Karpas-422 (cell line): ENCODE data around the gene NADK. TPM values are rescaled to one million over a fixed set of nuclear protein-coding genes. Genes with fewer than 3 reads are reported as not detected.
A peak's percentile ranks its signal among the peaks of the same experiment; 100 is the strongest.

Experiments
- DNase-seq: peaks from one replicate; pipeline ENCODE4 v3.0.0-alpha.2; 2015
- H2AFZ ChIP-seq: fragments of 200-600 bp; sonication (generic); 2 replicates; pipeline ENCODE4 v1.6.1; 2014; ENCODE audit warnings: antibody characterized with exemption, low read length, mixed read lengths
- H3K27ac ChIP-seq: fragments of 200-600 bp; sonication (generic); 2 replicates; pipeline ENCODE4 v1.5.1; 2014; ENCODE audit warnings: mild to moderate bottlenecking, low read length, moderate library complexity
- H3K27me3 ChIP-seq: fragments of 200-600 bp; sonication (generic); 2 replicates; pipeline ENCODE4 v1.6.1; 2014; ENCODE audit warnings: low read length, mixed read lengths
- H3K36me3 ChIP-seq: fragments of 200-600 bp; sonication (generic); 2 replicates; pipeline ENCODE4 v1.6.1; 2014; ENCODE audit warnings: low read length, mixed read lengths; ENCODE audit not compliant: insufficient read depth
- H3K4me1 ChIP-seq: fragments of 200-600 bp; sonication (generic); 2 replicates; pipeline ENCODE4 v1.6.1; 2014; ENCODE audit warnings: mild to moderate bottlenecking, low read length, mixed read lengths
- H3K4me2 ChIP-seq: fragments of 200-600 bp; sonication (generic); 2 replicates; pipeline ENCODE4 v1.6.1; 2014; ENCODE audit warnings: low read length, low read depth, mild to moderate bottlenecking; ENCODE audit not compliant: poor library complexity, severe bottlenecking
- H3K4me3 ChIP-seq: fragments of 200-600 bp; sonication (generic); 2 replicates; pipeline ENCODE4 v1.5.1; 2014; ENCODE audit warnings: mild to moderate bottlenecking, antibody characterized with exemption, low read length, mixed read lengths
- H3K79me2 ChIP-seq: fragments of 200-600 bp; sonication (generic); 2 replicates; pipeline ENCODE4 v1.6.1; 2014; ENCODE audit warnings: mild to moderate bottlenecking, low read length, mixed read lengths
- H3K9ac ChIP-seq: fragments of 200-600 bp; sonication (generic); 2 replicates; pipeline ENCODE4 v1.6.0; 2014; ENCODE audit warnings: low read length
- H3K9me2 ChIP-seq: fragments of 200-600 bp; sonication (generic), shearing (Covaris generic); replicated peaks from 2 replicates; pipeline ENCODE4 v1.6.0; 2014; ENCODE audit warnings: mild to moderate bottlenecking, low read length, moderate library complexity; ENCODE audit not compliant: insufficient read depth
- H3K9me3 ChIP-seq: fragments of 300-700, 200-600 bp; sonication (generic); 2 replicates; pipeline ENCODE4 v1.6.1; 2014; ENCODE audit warnings: low read length, mixed read lengths
- H4K20me1 ChIP-seq: fragments of 200-600 bp; sonication (generic); 2 replicates; pipeline ENCODE4 v1.6.1; 2014; ENCODE audit warnings: mild to moderate bottlenecking, antibody characterized with exemption, low read length, low read depth; ENCODE audit not compliant: insufficient read depth
- total RNA-seq: library from RNA; depleted of rRNA; stranded (reverse); fragments of >200 nt; shearing (Covaris generic); gene quantifications from 2 replicates; pipeline ENCODE4 v1.2.3, GENCODE V29; 2014; ENCODE audit warnings: low replicate concordance; rRNA removed

The NADK gene, protein sequence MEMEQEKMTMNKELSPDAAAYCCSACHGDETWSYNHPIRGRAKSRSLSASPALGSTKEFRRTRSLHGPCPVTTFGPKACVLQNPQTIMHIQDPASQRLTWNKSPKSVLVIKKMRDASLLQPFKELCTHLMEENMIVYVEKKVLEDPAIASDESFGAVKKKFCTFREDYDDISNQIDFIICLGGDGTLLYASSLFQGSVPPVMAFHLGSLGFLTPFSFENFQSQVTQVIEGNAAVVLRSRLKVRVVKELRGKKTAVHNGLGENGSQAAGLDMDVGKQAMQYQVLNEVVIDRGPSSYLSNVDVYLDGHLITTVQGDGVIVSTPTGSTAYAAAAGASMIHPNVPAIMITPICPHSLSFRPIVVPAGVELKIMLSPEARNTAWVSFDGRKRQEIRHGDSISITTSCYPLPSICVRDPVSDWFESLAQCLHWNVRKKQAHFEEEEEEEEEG
- total RNA-seq = 44.3 and 80.3 TPM in 2 replicates

DNA sequence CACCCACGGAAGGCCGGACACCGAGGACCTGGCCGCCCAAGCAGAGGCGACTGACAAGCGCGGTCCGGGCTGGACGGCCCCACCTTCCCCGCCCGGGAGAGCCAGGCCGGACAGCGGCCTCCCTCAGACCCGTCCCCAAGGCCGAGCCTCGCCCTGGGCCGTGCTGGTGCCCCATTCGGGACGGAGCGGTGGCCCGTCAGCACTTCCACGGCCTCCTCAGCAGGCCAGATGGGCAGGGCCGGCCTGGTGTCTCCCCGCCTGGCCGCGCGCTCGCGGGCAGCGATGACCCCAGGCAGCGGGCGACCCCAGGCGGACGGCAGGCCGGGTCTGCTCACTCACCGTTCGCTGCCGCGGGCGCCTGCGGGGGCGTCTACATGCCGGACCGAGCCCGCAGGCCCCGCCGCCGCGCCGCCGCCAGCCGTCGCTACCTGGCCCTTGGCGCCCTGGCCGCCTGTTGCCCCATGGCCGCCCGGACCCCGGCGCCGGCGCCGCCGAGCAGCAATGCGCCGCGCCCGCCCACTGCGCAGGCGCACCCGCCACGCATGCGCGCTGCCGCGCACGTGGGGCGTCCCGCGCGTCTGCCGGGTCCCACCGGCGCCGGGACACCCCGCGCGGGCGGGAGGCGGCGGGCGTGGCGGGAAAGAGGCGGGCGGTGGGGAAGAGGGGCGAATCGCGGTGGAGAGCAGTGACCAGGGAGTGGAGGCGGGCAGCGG, at the start of gene NADK:
TSS of gene NADK (minus strand) at position 521 of the 713 bp plus-strand sequence. CDS start 13,064 bp downstream, outside the sequence.
- H3K4me1 ChIP-seq = peaks cover 67% of the 10 kb centered on the region
- peak within 1 kb of the TSS; percentile 81 for H3K4me2 ChIP-seq
- H3K9ac ChIP-seq = peak within 1 kb of the TSS; percentile 100
- H3K9me3 ChIP-seq = no peaks in the 10 kb centered on the region
- H3K36me3 ChIP-seq = peaks cover 32% of the 10 kb centered on the region
- H3K9me2 ChIP-seq = no peaks in the 10 kb centered on the region
- peak within 1 kb of the TSS; percentile 97 for H3K4me3 ChIP-seq
- H3K79me2 ChIP-seq = peaks cover 49% of the 10 kb centered on the region
- peaks cover 18% of the 10 kb centered on the region; the same call in 1 of the 2 replicates for H4K20me1 ChIP-seq
- DNase-seq = peak; percentile 90
- H2AFZ ChIP-seq = no peak within 1 kb of the TSS
- no peaks in the 10 kb centered on the region for H3K27me3 ChIP-seq
- peak within 1 kb of the TSS; percentile 98 for H3K27ac ChIP-seq

DNA sequence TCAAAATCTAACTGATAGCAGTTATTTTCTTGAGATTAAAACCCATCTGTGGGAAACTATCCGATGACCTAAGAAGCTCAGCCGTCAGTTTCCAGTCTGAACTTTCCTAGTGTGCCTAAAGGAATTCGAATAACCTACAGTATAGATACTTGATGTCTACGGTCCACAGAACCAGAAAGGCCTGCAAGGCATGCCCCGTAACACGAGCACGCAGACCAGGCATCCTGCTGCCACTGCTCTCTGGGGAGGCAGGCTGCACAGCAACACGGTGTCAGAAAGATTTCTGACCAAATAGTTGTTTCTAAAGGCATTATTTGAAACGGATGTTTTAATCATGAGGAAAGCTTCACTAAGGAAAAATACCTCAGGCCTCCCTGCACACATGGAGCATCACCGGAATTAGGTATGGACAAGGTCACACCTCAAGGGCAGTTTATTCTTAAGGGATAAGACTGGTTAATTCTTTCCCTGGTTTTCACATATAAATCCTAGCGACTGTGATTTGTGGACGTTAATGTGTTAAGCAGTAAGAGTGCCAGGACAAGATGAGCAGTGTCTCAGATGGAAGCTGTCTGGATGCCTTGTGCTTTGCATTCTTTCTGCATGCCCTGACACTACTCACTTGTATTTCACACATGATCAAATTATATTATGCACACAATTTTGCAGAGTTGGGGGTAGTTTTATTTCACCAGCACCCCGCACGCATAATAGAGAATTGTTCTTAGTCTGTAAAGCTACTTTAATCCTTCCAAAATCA, 49.0 kb upstream of the NADK start:
- no peaks in the 10 kb centered on the region for H3K27me3 ChIP-seq
- H4K20me1 ChIP-seq = peaks cover 7% of the 10 kb centered on the region
- peak overlapping the region; percentile 98 for H3K27ac ChIP-seq
- peak overlapping the region; percentile 39 for H3K4me2 ChIP-seq
- H2AFZ ChIP-seq = no peak overlapping the region
- peaks cover 47% of the 10 kb centered on the region for H3K36me3 ChIP-seq
- H3K9me3 ChIP-seq = no peaks in the 10 kb centered on the region
- H3K9ac ChIP-seq = peak overlapping the region; percentile 44
- H3K79me2 ChIP-seq = peaks cover 93% of the 10 kb centered on the region
- H3K4me3 ChIP-seq = no peak overlapping the region
- H3K4me1 ChIP-seq = peaks cover 87% of the 10 kb centered on the region
- H3K9me2 ChIP-seq = no peaks in the 10 kb centered on the region
- DNase-seq = no peak

DNA sequence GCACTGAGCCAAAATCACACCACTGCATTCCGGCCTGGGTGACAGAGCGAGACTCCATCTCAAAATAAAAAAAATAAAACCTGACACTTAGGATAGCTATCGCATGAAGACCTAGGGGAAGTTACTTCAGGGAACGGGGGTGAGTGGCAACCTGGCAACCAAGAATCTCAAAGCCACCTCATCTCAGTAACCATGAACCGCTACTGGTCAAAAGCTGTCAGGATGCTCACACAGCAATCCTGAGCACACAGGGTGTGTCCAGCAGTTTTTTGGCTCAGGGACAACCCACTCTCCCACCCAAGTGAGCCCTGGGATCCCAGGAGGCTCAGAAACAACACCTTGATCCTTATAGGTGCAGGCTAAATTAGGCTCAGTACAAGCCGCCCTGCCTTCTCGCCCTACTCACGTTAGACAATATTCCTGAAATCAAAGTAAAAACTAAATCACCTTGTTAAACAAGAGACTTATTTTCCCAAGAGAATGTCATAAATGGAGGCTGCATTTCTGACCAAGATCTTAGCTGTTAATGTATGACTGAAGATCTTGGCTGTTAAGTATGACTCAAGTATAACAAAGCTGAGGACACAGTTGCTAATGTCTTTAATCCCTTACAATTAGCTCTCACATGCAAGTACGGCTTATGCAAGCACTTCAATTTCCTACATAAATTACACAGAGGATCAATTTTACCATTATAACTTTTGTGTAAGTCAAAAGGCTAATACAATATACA, 48.3 kb upstream of the NADK start:
- peak overlapping the region; percentile 44 for H3K9ac ChIP-seq
- no peaks in the 10 kb centered on the region for H3K9me2 ChIP-seq
- H4K20me1 ChIP-seq = peaks cover 7% of the 10 kb centered on the region
- no peaks in the 10 kb centered on the region for H3K27me3 ChIP-seq
- H3K36me3 ChIP-seq = peaks cover 44% of the 10 kb centered on the region
- H3K4me3 ChIP-seq = no peak overlapping the region
- peaks cover 93% of the 10 kb centered on the region for H3K79me2 ChIP-seq
- peaks cover 87% of the 10 kb centered on the region for H3K4me1 ChIP-seq
- peak overlapping the region; percentile 98 for H3K27ac ChIP-seq
- no peak for DNase-seq
- no peak overlapping the region for H2AFZ ChIP-seq
- peak overlapping the region; percentile 39 for H3K4me2 ChIP-seq
- no peaks in the 10 kb centered on the region for H3K9me3 ChIP-seq

DNA sequence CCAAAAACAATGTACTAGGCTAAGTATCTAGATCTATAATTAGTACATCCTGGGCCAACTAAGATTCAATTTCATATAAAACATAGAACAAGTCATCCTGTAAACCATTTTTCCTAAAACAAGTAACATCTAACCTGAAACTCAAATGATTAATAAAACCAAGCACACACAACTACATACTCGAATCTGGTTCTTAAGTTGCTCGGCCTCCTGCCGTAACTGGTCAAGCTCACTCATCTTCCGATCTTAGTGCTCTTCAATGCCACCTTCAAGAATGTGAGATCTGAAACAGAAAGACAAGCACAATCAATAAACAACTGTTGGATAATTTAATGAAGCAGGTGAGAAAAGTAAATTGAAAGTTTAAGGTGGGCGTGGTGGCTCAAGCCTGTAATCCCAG, 46.9 kb upstream of the NADK start:
- H3K4me1 ChIP-seq = peaks cover 87% of the 10 kb centered on the region
- H3K27ac ChIP-seq = peak overlapping the region; percentile 32; the same call in 1 of the 2 replicates
- H3K4me2 ChIP-seq = no peak overlapping the region
- H3K27me3 ChIP-seq = no peaks in the 10 kb centered on the region
- no peaks in the 10 kb centered on the region for H3K9me3 ChIP-seq
- H2AFZ ChIP-seq = no peak overlapping the region
- DNase-seq = no peak
- peaks cover 92% of the 10 kb centered on the region for H3K79me2 ChIP-seq
- H3K9me2 ChIP-seq = no peaks in the 10 kb centered on the region
- no peak overlapping the region for H3K4me3 ChIP-seq
- H4K20me1 ChIP-seq = peaks cover 12% of the 10 kb centered on the region
- H3K36me3 ChIP-seq = peaks cover 48% of the 10 kb centered on the region
- H3K9ac ChIP-seq = no peak overlapping the region

DNA sequence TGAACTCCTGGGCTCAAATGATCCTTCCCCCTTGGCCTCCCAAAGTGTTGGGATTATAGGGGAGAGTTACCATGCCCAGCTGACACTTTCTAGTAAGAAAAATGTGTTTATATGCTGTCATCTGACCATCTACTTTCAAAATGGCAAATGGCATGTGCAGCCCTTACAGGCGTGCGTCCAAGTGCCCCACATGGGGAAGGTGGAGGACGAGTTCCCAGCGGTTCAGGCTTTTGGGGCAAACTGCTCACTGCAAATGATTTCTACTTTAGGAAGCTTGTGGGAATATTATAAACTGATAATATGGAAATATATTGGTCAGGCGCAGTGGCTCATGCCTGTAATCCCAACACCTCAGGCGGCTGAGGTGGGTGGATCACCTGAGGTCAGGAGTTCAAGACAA, 41.5 kb upstream of the NADK start:
- Histone ChIP-seq H3K4me2 (no peak overlapping the region), H3K9ac (no peak overlapping the region), H3K4me1 (peaks cover 54% of the 10 kb centered on the region), H2AFZ (no peak overlapping the region), H3K36me3 (peaks cover 55% of the 10 kb centered on the region), H3K27ac (peak overlapping the region; percentile 90), H4K20me1 (0 out of 2 replicates have a peak, but pooled peaks cover 5% of the 10 kb centered on the region), H3K9me3 (no peaks in the 10 kb centered on the region), H3K79me2 (peaks cover 86% of the 10 kb centered on the region), H3K27me3 (no peaks in the 10 kb centered on the region), H3K4me3 (no peak overlapping the region), H3K9me2 (no peaks in the 10 kb centered on the region)
- no peak for DNase-seq

DNA sequence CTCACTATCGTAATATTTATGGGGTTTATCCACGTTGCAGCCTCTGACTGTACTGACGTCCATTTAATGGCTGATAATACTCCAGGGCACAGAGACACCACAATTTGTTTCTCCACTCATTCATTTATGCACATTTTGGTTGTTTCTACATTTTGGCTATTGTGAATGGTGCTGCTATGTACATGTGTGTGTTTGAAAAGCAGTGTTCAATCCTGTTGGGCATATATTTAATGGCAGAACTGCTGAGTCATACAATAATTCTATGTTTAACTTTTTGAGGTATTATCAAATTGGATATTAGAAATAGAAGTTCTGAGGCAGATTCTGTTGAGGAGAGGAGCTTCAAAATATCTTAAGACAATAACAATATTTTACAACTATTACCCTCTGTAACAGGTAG, 39.0 kb upstream of the NADK start:
- no peaks in the 10 kb centered on the region for H3K9me2 ChIP-seq
- H4K20me1 ChIP-seq = 0 out of 2 replicates have a peak, but pooled peaks cover 5% of the 10 kb centered on the region
- no peaks in the 10 kb centered on the region for H3K27me3 ChIP-seq
- H3K4me2 ChIP-seq = no peak overlapping the region
- H3K9ac ChIP-seq = no peak overlapping the region
- no peaks in the 10 kb centered on the region for H3K9me3 ChIP-seq
- no peak overlapping the region for H3K4me3 ChIP-seq
- peaks cover 29% of the 10 kb centered on the region for H3K4me1 ChIP-seq
- H2AFZ ChIP-seq = no peak overlapping the region
- DNase-seq = no peak
- H3K79me2 ChIP-seq = peaks cover 81% of the 10 kb centered on the region
- H3K36me3 ChIP-seq = peaks cover 45% of the 10 kb centered on the region
- peak overlapping the region; percentile 56 for H3K27ac ChIP-seq

DNA sequence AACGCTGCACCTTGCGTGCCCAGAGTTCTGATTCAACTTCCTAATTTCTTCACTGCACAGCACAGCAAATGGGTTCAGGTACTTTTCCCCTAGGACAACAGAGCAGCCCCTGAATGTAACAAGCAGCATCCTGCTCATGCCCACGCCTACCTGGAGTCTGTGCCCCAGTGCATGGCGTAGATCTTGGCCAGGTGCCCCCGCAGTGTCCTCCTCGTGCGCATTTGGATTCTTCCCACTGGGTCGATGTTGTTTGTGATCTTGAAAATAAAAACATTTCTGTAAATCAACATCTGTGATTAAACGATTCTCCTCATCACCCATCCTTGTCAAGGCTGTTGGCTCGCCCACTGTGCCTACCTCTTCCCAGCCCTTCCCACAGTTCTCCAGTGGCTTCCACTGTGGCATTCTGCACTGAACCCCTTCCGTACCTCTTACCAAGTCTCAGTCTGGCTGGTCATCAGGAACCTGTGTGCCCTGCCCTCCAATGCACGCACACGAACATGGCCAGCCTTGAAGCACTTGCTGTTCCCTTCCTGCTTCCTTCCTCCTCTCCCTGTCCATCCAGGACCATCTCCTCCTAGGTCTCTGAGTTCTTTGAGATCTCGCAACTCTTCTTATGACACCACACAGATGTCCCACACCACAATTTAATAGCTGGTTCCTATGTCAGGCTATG, 37.5 kb upstream of the NADK start:
- H3K4me1 ChIP-seq = peaks cover 14% of the 10 kb centered on the region
- peaks cover 41% of the 10 kb centered on the region for H3K36me3 ChIP-seq
- no peak for DNase-seq
- peaks cover 76% of the 10 kb centered on the region for H3K79me2 ChIP-seq
- no peak overlapping the region for H3K4me3 ChIP-seq
- no peaks in the 10 kb centered on the region for H3K27me3 ChIP-seq
- no peaks in the 10 kb centered on the region for H3K9me2 ChIP-seq
- no peak overlapping the region for H3K4me2 ChIP-seq
- H3K27ac ChIP-seq = 0 out of 2 replicates have a peak overlapping the region, but pooled peaks have one; percentile 17
- H3K9me3 ChIP-seq = no peaks in the 10 kb centered on the region
- no peak overlapping the region for H3K9ac ChIP-seq
- no peaks in the 10 kb centered on the region for H4K20me1 ChIP-seq
- no peak overlapping the region for H2AFZ ChIP-seq
